Right hindlimb (tissue), 1 donor: ENCODE measurements around the gene COX4I1.
"Not testable (repeated sequence)": the region's sequence is repeated elsewhere in the genome, so short reads cannot be mapped to it uniquely, and the experiment has no call there.

ENCODE experiments used
- DNase-seq: peaks from one replicate; pipeline ENCODE4 v3.0.0-alpha.2; 2018

COX4I1 gene

GRCh38 chr16:85826686-85827247, 27.3 kb downstream of the COX4I1 start:
- no peak for DNase-seq

GRCh38 chr16:85828166-85828565, 28.7 kb downstream of the COX4I1 start:
- no peak for DNase-seq

GRCh38 chr16:85829171-85829719, 29.8 kb downstream of the COX4I1 start:
- no peak for DNase-seq

- no peak for DNase-seq
Observed at GRCh38 chr16:85829751-85830445, 30.4 kb downstream of the COX4I1 start.

- DNase-seq: no peak
Observed at GRCh38 chr16:85830821-85831220, 31.3 kb downstream of the COX4I1 start.

- no peak for DNase-seq
Observed at GRCh38 chr16:85832570-85833218, 33.2 kb downstream of the COX4I1 start.

GRCh38 chr16:85833219-85833920, 33.9 kb downstream of the COX4I1 start:
- no peak for DNase-seq

- DNase-seq: no peak
Observed at GRCh38 chr16:85834741-85835140, 35.2 kb downstream of the COX4I1 start.

GRCh38 chr16:85835227-85835751, 35.8 kb downstream of the COX4I1 start:
- DNase-seq: no peak

- DNase-seq: no peak
Observed at GRCh38 chr16:85835956-85836705, 36.6 kb downstream of the COX4I1 start.

GRCh38 chr16:85836706-85837582, 37.4 kb downstream of the COX4I1 start:
- DNase-seq: no peak

- DNase-seq: not testable (repeated sequence)
Observed at GRCh38 chr16:85837654-85838053, 38.2 kb downstream of the COX4I1 start.

GRCh38 chr16:85838381-85838780, 38.9 kb downstream of the COX4I1 start:
- DNase-seq: no peak

- no peak for DNase-seq
Observed at GRCh38 chr16:85838876-85839585, 39.5 kb downstream of the COX4I1 start.

GRCh38 chr16:85839681-85840240, 40.3 kb downstream of the COX4I1 start:
- no peak for DNase-seq

- DNase-seq: no peak
Observed at GRCh38 chr16:85840395-85840794, 40.9 kb downstream of the COX4I1 start.

GRCh38 chr16:85840801-85841200, 41.3 kb downstream of the COX4I1 start:
- DNase-seq: no peak

- no peak for DNase-seq
Observed at GRCh38 chr16:85842435-85842834, 42.9 kb downstream of the COX4I1 start.

GRCh38 chr16:85842848-85843247, 43.4 kb downstream of the COX4I1 start:
- no peak for DNase-seq

GRCh38 chr16:85843471-85844168, 44.1 kb downstream of the COX4I1 start:
- no peak for DNase-seq
